Cardiac muscle cell (in vitro differentiated cells and primary cell): Measurements from ENCODE around the gene CFAP70. TPM values are rescaled to one million over a fixed set of nuclear protein-coding genes. Genes with fewer than 3 reads are reported as not detected.
"Not testable (repeated sequence)": the region's sequence is repeated elsewhere in the genome, so short reads cannot be mapped to it uniquely, and the experiment has no call there.

Source experiments
- DNase-seq, 2 donors: peaks; one replicate each; pipeline versions ENCODE4 v3.0.0 to v3.0.0-alpha.2; 2010 to 2017; ENCODE audit warnings: low read depth in 1 of 2, low spot score in 1 of 2
- H3K27ac ChIP-seq: fragments of 200-600 bp; sonication (generic); 2 replicates; pipeline ENCODE4 v1.5.1; 2016
- H3K27me3 ChIP-seq: fragments of 200-600 bp; sonication (generic); 2 replicates; pipeline ENCODE4 v1.6.0; 2016; ENCODE audit warnings: control low read depth
- H3K36me3 ChIP-seq: fragments of 200-600 bp; sonication (generic); 2 replicates; pipeline ENCODE4 v1.5.1; 2016; ENCODE audit warnings: control low read depth
- H3K4me1 ChIP-seq: fragments of 200-600 bp; sonication (generic); 2 replicates; pipeline ENCODE4 v1.8.1; 2017; ENCODE audit warnings: low read depth, mild to moderate bottlenecking, mixed run types
- H3K4me3 ChIP-seq: fragments of 200-600 bp; sonication (generic); 2 replicates; pipeline ENCODE4 v1.5.1; 2016; ENCODE audit warnings: mild to moderate bottlenecking
- H3K9me3 ChIP-seq: fragments of 200-600 bp; sonication (generic); 2 replicates; pipeline ENCODE4 v1.5.1; 2017; ENCODE audit warnings: low read depth, mild to moderate bottlenecking, control low read depth
- polyA plus RNA-seq: library from polyadenylated mRNA; unstranded; fragments of >200 nt; fragmentation: Nextera tagmentation; extraction: Ambion mirVana; gene quantifications from 2 replicates; pipeline ENCODE4 v1.2.1, GENCODE V29; 2016
- total RNA-seq: library from RNA; depleted of rRNA; stranded (reverse); fragments of >200 nt; gene quantifications from 2 replicates; pipeline ENCODE4 v1.2.3, GENCODE V29; 2016
- TF ChIP-seq, protein P1 (sequence below): IDR thresholded peaks from 2 replicates; pipeline ENCODE4 v1.5.1; 2012; ENCODE audit warnings: low read depth, mild to moderate bottlenecking, low read length

The CFAP70 gene
- total and polyA plus RNA-seq, 2 experiments from 2014 or later: 1.9 to 4.0 TPM

DNA sequence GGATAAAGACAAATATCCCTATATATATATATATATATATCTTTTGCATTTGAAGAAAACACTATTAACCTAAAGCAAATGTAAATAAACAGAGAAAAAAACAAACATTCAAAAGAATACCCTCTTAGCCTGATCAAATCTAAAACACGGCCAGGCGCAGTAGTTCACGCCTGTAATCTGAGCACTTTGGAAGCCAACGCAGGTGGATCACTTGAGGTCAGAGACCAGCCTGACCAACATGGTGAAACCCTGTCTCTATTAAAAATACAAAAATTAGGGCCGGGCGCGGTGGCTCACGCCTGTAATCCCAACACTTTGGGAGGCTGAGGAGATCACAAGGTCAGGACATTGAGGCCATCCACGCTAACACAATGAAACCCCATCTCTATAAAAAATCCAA is 46.0 kb upstream of the CFAP70 start:
- no peak overlapping the region for H3K27ac ChIP-seq
- no peak overlapping the region for H3K4me3 ChIP-seq
- H3K4me1 ChIP-seq: no peaks in the 10 kb centered on the region
- no peaks in the 10 kb centered on the region for H3K27me3 ChIP-seq
- no peaks in the 10 kb centered on the region for H3K9me3 ChIP-seq
- TF ChIP-seq, protein P1, sequence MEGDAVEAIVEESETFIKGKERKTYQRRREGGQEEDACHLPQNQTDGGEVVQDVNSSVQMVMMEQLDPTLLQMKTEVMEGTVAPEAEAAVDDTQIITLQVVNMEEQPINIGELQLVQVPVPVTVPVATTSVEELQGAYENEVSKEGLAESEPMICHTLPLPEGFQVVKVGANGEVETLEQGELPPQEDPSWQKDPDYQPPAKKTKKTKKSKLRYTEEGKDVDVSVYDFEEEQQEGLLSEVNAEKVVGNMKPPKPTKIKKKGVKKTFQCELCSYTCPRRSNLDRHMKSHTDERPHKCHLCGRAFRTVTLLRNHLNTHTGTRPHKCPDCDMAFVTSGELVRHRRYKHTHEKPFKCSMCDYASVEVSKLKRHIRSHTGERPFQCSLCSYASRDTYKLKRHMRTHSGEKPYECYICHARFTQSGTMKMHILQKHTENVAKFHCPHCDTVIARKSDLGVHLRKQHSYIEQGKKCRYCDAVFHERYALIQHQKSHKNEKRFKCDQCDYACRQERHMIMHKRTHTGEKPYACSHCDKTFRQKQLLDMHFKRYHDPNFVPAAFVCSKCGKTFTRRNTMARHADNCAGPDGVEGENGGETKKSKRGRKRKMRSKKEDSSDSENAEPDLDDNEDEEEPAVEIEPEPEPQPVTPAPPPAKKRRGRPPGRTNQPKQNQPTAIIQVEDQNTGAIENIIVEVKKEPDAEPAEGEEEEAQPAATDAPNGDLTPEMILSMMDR: no peak
- DNase-seq: no peak
- no peaks in the 10 kb centered on the region for H3K36me3 ChIP-seq

DNA sequence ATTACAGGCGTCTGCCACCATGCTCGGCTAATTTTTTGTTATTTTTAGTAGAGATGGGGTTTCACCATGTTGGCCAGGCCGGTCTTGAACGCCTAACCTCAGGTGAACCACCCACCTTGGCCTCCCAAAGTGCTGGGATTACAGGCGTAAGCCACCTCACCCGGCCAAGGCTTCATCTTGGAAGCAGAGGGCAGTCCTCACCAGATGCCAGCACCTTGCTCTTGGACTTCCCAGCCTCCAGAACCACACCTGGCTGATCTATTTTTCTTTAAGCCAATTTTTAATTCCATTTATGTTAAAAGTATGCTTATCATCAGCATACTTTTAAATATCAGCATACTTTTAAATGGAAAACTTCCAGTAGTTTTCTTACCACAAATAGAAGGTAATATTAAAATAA is 43.0 kb upstream of the CFAP70 start:
- Histone ChIP-seq H3K27me3 (no peaks in the 10 kb centered on the region), H3K27ac (no peak overlapping the region), H3K9me3 (no peaks in the 10 kb centered on the region), H3K36me3 (peaks cover 5% of the 10 kb centered on the region), H3K4me1 (no peaks in the 10 kb centered on the region), H3K4me3 (no peak overlapping the region)
- TF ChIP-seq, protein P1: no peak
- DNase-seq: no peak

DNA sequence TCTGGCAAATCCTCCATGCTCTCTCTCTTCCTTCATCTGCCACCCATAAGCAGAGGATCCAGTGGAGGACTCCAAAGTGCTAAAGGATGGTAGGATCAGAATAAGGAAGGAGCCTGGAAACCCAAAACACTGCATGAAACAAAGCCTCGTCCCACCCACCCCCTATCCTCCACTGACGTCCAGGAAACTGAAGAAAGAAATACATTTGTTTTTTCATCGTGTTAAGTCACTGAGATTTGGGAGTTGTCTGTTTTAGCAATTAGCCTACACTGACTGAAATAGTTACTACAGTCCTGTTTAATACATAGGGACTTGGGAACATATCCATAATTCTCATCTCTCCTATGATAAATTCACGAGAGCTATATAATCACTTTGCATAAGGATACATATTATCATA is 40.4 kb upstream of the CFAP70 start:
- no peak for DNase-seq
- no peaks in the 10 kb centered on the region for H3K4me1 ChIP-seq
- no peak overlapping the region for H3K27ac ChIP-seq
- TF ChIP-seq, protein P1: no peak
- peaks cover 20% of the 10 kb centered on the region for H3K36me3 ChIP-seq
- H3K27me3 ChIP-seq: no peaks in the 10 kb centered on the region
- H3K9me3 ChIP-seq: no peaks in the 10 kb centered on the region
- no peak overlapping the region for H3K4me3 ChIP-seq

DNA sequence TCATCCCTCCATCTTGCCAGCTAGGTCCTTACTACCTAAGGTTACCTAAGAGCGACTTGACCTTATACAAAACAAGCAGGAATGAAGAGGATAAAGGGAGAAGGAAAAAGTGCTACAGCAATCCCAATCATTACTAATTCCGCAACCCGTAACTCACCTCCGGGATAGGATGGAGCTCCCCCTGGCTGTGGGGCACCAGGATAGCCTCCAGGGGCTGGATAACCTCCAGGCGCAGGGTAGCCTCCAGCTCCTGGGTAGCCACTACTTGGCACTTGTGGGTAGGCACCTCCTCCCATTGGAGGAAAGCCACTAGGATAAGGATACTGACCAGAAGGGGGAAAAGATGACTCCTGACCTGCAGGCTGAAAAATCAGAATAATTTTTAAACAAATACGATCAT is 39.4 kb upstream of the CFAP70 start:
- H3K4me3 ChIP-seq: no peak overlapping the region
- no peak overlapping the region for H3K27ac ChIP-seq
- no peaks in the 10 kb centered on the region for H3K9me3 ChIP-seq
- H3K27me3 ChIP-seq: no peaks in the 10 kb centered on the region
- H3K36me3 ChIP-seq: peaks cover 20% of the 10 kb centered on the region
- DNase-seq: no peak
- H3K4me1 ChIP-seq: no peaks in the 10 kb centered on the region
- TF ChIP-seq, protein P1: peak; percentile 10

DNA sequence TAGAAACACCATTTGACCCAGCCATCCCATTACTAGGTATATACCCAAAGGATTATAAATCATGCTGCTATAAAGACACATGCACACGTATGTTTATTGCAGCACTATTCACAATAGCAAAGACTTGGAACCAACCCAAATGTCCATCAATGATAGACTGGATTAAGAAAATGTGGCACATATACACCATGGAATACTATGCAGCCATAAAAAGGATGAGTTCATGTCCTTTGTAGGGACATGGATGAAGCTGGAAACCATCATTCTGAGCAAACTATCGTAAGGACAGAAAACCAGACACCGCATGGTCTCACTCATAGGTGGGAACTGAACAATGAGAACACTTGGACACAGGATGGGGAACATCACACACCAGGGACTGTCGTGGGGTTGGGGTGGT is 35.7 kb upstream of the CFAP70 start:
- H3K4me1 ChIP-seq, DNase-seq, H3K9me3 ChIP-seq, H3K27ac ChIP-seq, H3K4me3 ChIP-seq, H3K27me3 ChIP-seq: not testable (repeated sequence)
- H3K36me3 ChIP-seq: peaks cover 23% of the 10 kb centered on the region

DNA sequence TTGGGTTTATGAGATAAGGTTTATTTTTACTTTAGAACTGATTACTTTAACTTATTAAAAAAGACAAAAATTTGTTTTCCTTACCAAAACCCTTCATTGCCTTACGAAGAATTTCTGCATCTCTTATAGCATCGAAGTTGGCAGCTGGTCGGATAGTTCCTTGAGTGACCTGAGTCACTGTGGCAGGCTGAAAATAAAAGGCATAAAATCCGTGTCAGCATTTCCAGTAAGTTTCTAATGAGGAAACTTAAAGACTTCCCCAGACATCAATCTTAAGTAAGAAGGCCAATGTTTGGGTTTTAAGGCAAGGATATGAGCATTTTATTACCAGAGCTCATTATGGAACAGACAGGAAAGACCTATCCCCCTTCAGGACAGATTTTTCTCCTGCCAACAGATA is 29.6 kb upstream of the CFAP70 start:
- no peak for DNase-seq
- TF ChIP-seq, protein P1: no peak
- Histone ChIP-seq H3K36me3 (peaks cover 28% of the 10 kb centered on the region), H3K4me1 (no peaks in the 10 kb centered on the region), H3K4me3 (no peak overlapping the region), H3K27ac (no peak overlapping the region), H3K9me3 (no peaks in the 10 kb centered on the region), H3K27me3 (no peaks in the 10 kb centered on the region)
